Mucosa of gallbladder (tissue), 1 donor: ENCODE results near the gene ADH1A. TPM values are rescaled to one million over a fixed set of nuclear protein-coding genes. Genes with fewer than 3 reads are reported as not detected.
"Not testable (repeated sequence)": the region's sequence is repeated elsewhere in the genome, so short reads cannot be mapped to it uniquely, and the experiment has no call there.

ENCODE experiments used
- DNase-seq: peaks from one replicate; pipeline ENCODE4 v3.0.0-alpha.2; 2020; ENCODE audit warnings: low spot score
- total RNA-seq: library from RNA; stranded (reverse); gene quantifications from one replicate; pipeline ENCODE4 v1.2.1, GENCODE V29; 2021
- donor health status: DM: no; HTN: no; CAD: no.

The ADH1A gene
- total RNA-seq, 1 donor from 2014 or later = 5.4 TPM

GRCh38 chr4:99281261-99281660 is 9.5 kb downstream of the ADH1A start:
- no peak for DNase-seq

DNA sequence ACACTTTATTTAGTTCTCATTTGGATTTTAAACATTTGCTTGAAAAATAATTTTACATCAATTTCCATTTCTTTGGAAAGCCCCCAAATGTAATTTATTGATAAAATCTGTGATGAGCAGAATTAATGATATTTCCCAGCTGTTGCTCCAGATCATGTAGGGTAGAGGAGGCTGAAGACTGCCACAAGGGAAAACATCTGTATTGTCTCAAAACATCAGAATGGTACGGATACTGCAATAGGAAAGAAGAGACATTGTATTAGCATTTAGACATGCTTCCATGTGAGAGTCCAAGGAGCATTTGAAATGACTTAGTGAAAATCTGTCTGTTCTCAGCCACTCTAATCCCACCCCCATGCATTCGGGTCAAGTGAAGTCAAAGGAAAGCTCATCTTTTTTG is 14.4 kb downstream of the ADH1A start:
- DNase-seq = no peak

- no peak for DNase-seq
Measured at GRCh38 chr4:99275885-99276284, 14.9 kb downstream of the ADH1A start.

GRCh38 chr4:99275050-99275449 is 15.7 kb downstream of the ADH1A start:
- DNase-seq = no peak

DNA sequence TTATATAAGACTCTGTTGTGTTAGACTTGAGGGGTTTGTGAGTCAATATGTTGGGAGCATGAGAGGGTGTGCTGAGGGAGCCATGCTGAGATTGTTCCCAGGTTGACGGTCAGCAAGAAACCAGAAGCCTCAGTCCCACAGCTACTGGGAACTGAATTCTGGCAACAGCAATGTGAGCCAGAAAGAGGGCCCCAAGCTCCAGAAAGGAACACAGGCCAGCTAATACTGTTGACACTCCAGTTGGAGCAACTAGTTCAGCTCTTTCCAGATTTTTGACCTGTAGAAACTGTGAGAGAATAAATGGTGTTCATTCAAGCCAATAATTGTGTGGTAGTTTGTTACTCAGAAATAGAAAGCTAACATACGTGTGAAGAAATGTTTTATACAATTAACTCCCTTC is 17.1 kb downstream of the ADH1A start:
- DNase-seq = no peak

GRCh38 chr4:99264927-99265326 is 25.9 kb downstream of the ADH1A start:
- DNase-seq = no peak

GRCh38 chr4:99252746-99253145 is 38.0 kb downstream of the ADH1A start:
- no peak for DNase-seq

DNA sequence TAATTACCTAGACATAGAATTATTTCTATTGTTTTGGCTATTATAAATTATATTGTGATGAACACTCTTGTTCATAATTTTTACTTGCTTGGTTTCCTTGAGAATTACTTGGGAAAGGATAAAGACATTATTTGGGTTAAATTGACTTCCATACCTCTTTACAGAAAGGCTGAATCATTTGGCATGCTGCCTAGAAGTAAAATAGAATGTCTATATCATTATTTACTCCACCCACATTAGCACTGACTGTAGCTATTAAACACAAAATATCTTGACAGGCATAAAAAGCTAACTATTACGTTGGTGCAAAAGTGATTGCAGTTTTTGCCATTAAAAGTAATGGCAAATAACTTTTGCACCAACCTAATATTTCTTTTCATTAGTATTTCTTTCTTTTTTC is 42.1 kb downstream of the ADH1A start:
- no peak for DNase-seq

DNA sequence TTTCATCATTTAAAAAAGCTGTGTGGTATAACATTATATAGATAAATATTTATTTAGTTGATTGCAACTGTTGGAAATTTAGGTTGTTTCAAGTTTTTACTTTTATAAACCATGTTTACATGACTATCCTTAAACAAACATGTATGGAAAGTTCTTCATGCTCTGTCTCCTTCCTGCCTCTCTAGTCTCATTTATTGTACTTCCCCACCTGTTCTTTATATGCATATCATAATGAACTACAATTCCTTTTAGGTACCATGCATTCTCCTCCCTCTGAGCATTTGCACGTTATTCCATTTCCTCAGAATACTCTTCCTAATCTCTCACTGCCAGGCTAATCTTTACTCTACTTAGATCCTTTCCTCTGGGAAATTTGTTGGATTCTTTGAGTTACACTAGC is 54.8 kb downstream of the ADH1A start:
- DNase-seq = no peak

- no peak for DNase-seq
Measured at GRCh38 chr4:99234331-99235010, 56.3 kb downstream of the ADH1A start.

- not testable (repeated sequence) for DNase-seq
Measured at GRCh38 chr4:99233397-99233796, 57.4 kb downstream of the ADH1A start.

- DNase-seq = not testable (repeated sequence)
Measured at GRCh38 chr4:99228706-99229105, 62.1 kb downstream of the ADH1A start.

DNA sequence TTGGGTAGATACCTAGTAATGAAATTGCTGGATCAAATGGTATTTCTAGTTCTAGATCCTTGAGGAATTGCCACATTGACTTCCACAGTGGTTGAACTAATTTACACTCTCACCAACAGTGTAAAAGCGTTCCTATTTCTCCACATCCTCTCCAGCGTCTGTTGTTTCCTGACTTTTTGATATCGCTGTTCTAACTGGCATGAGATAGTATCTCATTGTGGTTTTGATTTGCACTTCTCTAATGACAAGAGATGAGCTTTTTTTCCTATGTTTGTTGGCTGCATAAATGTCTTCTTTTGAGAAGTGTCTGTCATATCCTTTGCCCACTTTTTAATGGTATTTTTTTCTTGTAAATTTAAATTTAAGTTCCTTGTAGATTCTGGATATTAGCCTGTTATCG is 63.1 kb downstream of the ADH1A start:
- DNase-seq = not testable (repeated sequence)

Other genes with a start within 250 kb of the ADH1A start
- 130 TPM for gene ADH5, start 202.2 kb downstream of the ADH1A start, total RNA-seq
- 1.2 TPM for gene ADH4, start 146.7 kb downstream of the ADH1A start, total RNA-seq
- 36.3 TPM for gene ADH6, start 71.7 kb downstream of the ADH1A start, total RNA-seq
- gene ADH1B, start 30.4 kb upstream of the ADH1A start, total RNA-seq = 144 TPM
- 41.6 TPM for gene ADH1C, start 61.8 kb upstream of the ADH1A start, total RNA-seq
- gene ADH7, start 144.4 kb upstream of the ADH1A start, total RNA-seq = not detected
- not detected for gene C4orf17, start 220.0 kb upstream of the ADH1A start, total RNA-seq